H1 (cell line): ENCODE data around the gene PIGZ. TPM values are rescaled to one million over a fixed set of nuclear protein-coding genes. Genes with fewer than 3 reads are reported as not detected.

Experiments
- CTCF ChIA-PET: fragments of 300-600 bp; sonication (Branson Sonifier 250); formaldehyde crosslinking; loops from one replicate; lab custom pipeline; 2021; ENCODE audit not compliant: partially characterized antibody; lab: Charles Lee
- POLR2A ChIA-PET: fragments of 300-600 bp; sonication (Branson Sonifier 250); formaldehyde crosslinking; loops from one replicate; lab custom pipeline; 2021; ENCODE audit warnings: inconsistent platforms; ENCODE audit not compliant: partially characterized antibody; lab: Charles Lee
- DNase-seq, 2 experiments: peaks; one replicate each; pipeline versions ENCODE4 v3.0.0 to v3.0.0-alpha.2; 2010 to 2022; ENCODE audit warnings: low spot score in 2 of 2, low read depth in 1 of 2, mixed read lengths in 1 of 2
- FAIRE-seq: peaks from 2 replicates; lab custom pipeline; 2011; peaks lifted over from hg19 to GRCh38; lab: Jason Lieb, UNC
- H2AFZ ChIP-seq: 2 replicates; pipeline ENCODE4 v1.8.1; 2012; ENCODE audit warnings: low read length, inconsistent platforms
- H2AK5ac ChIP-seq: 2 replicates; pipeline ENCODE4 v1.6.1; 2013; ENCODE audit warnings: low read depth, low read length
- H2BK120ac ChIP-seq: replicated peaks from 2 replicates; pipeline ENCODE3; 2013; ENCODE audit warnings: low read depth, low read length, inconsistent platforms
- H2BK12ac ChIP-seq: 2 replicates; pipeline ENCODE4 v1.6.1; 2013; ENCODE audit warnings: low read depth, low read length
- H2BK15ac ChIP-seq: 2 replicates; pipeline ENCODE4 v1.6.1; 2013; ENCODE audit warnings: low read length
- H2BK20ac ChIP-seq: 2 replicates; pipeline ENCODE4 v1.6.1; 2013; ENCODE audit warnings: low read length
- H2BK5ac ChIP-seq: 2 replicates; pipeline ENCODE4 v1.6.1; 2013; ENCODE audit warnings: low read depth, low read length
- H3K14ac ChIP-seq: 2 replicates; pipeline ENCODE4 v1.6.1; 2013; ENCODE audit warnings: inconsistent platforms; ENCODE audit not compliant: insufficient read length
- H3K18ac ChIP-seq: 2 replicates; pipeline ENCODE4 v1.6.1; 2013; ENCODE audit warnings: low read length; ENCODE audit errors: extremely low read depth
- H3K23ac ChIP-seq: 2 replicates; pipeline ENCODE4 v1.6.1; 2013; ENCODE audit warnings: inconsistent platforms; ENCODE audit not compliant: insufficient read length
- H3K23me2 ChIP-seq: 2 replicates; pipeline ENCODE4 v1.6.1; 2013; ENCODE audit warnings: low read depth, low read length
- H3K27ac ChIP-seq: 2 replicates; pipeline ENCODE4 v1.6.1; 2011; ENCODE audit warnings: low read depth, low read length, inconsistent platforms
- H3K27me3 ChIP-seq, 4 experiments: replicated peaks in 1 of 4; 1 replicate in 1 of 4; 2 replicates in 3 of 4; pipeline versions ENCODE4 v1.6.1 to v1.8.1; 2011 to 2013; ENCODE audit warnings: low read length in 3 of 4, mild to moderate bottlenecking in 3 of 4, inconsistent platforms in 2 of 4, mixed read lengths in 2 of 4, moderate library complexity in 1 of 4; ENCODE audit not compliant: control insufficient read depth in 3 of 4, insufficient read depth in 3 of 4; ENCODE audit errors: extremely low read depth in 1 of 4
- H3K36me3 ChIP-seq, 4 experiments: 2 replicates each; pipeline versions ENCODE4 v1.6.1 to v1.8.1; 2011 to 2013; ENCODE audit warnings: mild to moderate bottlenecking in 4 of 4, low read length in 3 of 4, moderate library complexity in 2 of 4, control low read depth in 1 of 4, inconsistent platforms in 1 of 4; ENCODE audit not compliant: insufficient read depth in 4 of 4, control insufficient read depth in 2 of 4
- H3K4ac ChIP-seq: replicated peaks from 2 replicates; pipeline ENCODE3; 2013; ENCODE audit warnings: low read length, low read depth, mixed read lengths, inconsistent platforms; ENCODE audit not compliant: insufficient read length
- H3K4me1 ChIP-seq, 4 experiments: replicated peaks in 1 of 4; 1 replicate in 1 of 4; 2 replicates in 3 of 4; pipeline versions ENCODE4 v1.6.1 to v1.8.1; 2011 to 2013; ENCODE audit warnings: low read length in 3 of 4, inconsistent platforms in 2 of 4, mixed read lengths in 1 of 4; ENCODE audit not compliant: insufficient read depth in 4 of 4, control insufficient read depth in 3 of 4
- H3K4me2 ChIP-seq, 2 experiments: 2 replicates each; pipeline versions ENCODE4 v1.6.1 to v1.8.1; 2011 to 2013; ENCODE audit warnings: low read depth in 2 of 2, low read length in 2 of 2, control low read depth in 1 of 2, inconsistent platforms in 1 of 2, mild to moderate bottlenecking in 1 of 2; ENCODE audit not compliant: insufficient read depth in 1 of 2
- H3K4me3 ChIP-seq, 4 experiments: fragments of 200-600, 300-600 bp in 1 of 4; sonication (generic), shearing (Covaris generic), sonication (Bioruptor Twin) in 1 of 4; 2 replicates each; pipeline versions ENCODE4 v1.5.1 to v1.8.1; 2011 to 2016; ENCODE audit warnings: low read length in 4 of 4, low read depth in 3 of 4, control low read depth in 2 of 4, inconsistent platforms in 2 of 4, mild to moderate bottlenecking in 2 of 4, mixed read lengths in 1 of 4, moderate library complexity in 1 of 4; ENCODE audit not compliant: insufficient read depth in 2 of 4; ENCODE audit errors: extremely low read depth in 1 of 4
- H3K56ac ChIP-seq: replicated peaks from 2 replicates; pipeline ENCODE3; 2013; ENCODE audit warnings: low read depth, mild to moderate bottlenecking, mixed read lengths, low read length, inconsistent platforms; ENCODE audit not compliant: insufficient read length
- H3K79me1 ChIP-seq: 2 replicates; pipeline ENCODE4 v1.6.1; 2013; ENCODE audit warnings: low read depth, low read length, control low read depth
- H3K79me2 ChIP-seq, 2 experiments: 2 replicates each; pipeline versions ENCODE4 v1.6.1 to v1.8.1; 2012 to 2013; ENCODE audit warnings: low read length in 2 of 2, mild to moderate bottlenecking in 2 of 2, inconsistent platforms in 1 of 2; ENCODE audit not compliant: insufficient read depth in 2 of 2, control insufficient read depth in 1 of 2
- H3K9ac ChIP-seq, 4 experiments: replicated peaks in 1 of 4; 1 replicate in 1 of 4; 2 replicates in 3 of 4; pipeline versions ENCODE4 v1.6.1 to v1.8.1; 2011 to 2013; ENCODE audit warnings: low read depth in 3 of 4, low read length in 3 of 4, control low read depth in 2 of 4, mild to moderate bottlenecking in 2 of 4, moderate library complexity in 2 of 4, inconsistent platforms in 1 of 4; ENCODE audit errors: extremely low read depth in 1 of 4
- H3K9me3 ChIP-seq, 2 experiments: 2 replicates each; pipeline versions ENCODE4 v1.6.1 to v1.8.1; 2012 to 2013; ENCODE audit warnings: mild to moderate bottlenecking in 2 of 2, moderate library complexity in 2 of 2, control low read depth in 1 of 2, inconsistent platforms in 1 of 2, low read depth in 1 of 2, low read length in 1 of 2, mixed read lengths in 1 of 2; ENCODE audit not compliant: insufficient read depth in 2 of 2
- H4K20me1 ChIP-seq, 2 experiments: replicated peaks in 1 of 2; 2 replicates each; pipeline versions ENCODE3 to v1.8.1; 2011 to 2013; ENCODE audit warnings: inconsistent platforms in 2 of 2, low read length in 2 of 2, mild to moderate bottlenecking in 1 of 2; ENCODE audit not compliant: insufficient read depth in 2 of 2, control insufficient read depth in 1 of 2
- H4K5ac ChIP-seq: 2 replicates; pipeline ENCODE4 v1.6.1; 2013; ENCODE audit warnings: low read length, low read depth, mixed read lengths, inconsistent platforms; ENCODE audit not compliant: insufficient read length
- H4K8ac ChIP-seq: 2 replicates; pipeline ENCODE4 v1.8.0; 2013; ENCODE audit warnings: mild to moderate bottlenecking, moderate library complexity, low read length, inconsistent platforms; ENCODE audit not compliant: insufficient read depth; ENCODE audit errors: extremely low read depth
- H4K91ac ChIP-seq: replicated peaks from 2 replicates; pipeline ENCODE3; 2013; ENCODE audit warnings: low read length, mixed read lengths, inconsistent platforms; ENCODE audit not compliant: insufficient read length
- ATF2 ChIP-seq: IDR thresholded peaks from 2 replicates; pipeline ENCODE4 v1.6.1; 2012; ENCODE audit warnings: low read length, inconsistent platforms
- ATF3 ChIP-seq: IDR thresholded peaks from 2 replicates; pipeline ENCODE4 v1.6.1; 2011; ENCODE audit warnings: low read depth, mild to moderate bottlenecking, low read length; ENCODE audit not compliant: insufficient read depth
- BACH1 ChIP-seq: IDR thresholded peaks from 2 replicates; pipeline ENCODE4 v1.6.1; 2012; ENCODE audit warnings: low read length, improper control_type of control experiment
- CHD2 ChIP-seq: IDR thresholded peaks from 2 replicates; pipeline ENCODE4 v1.6.1; 2012; ENCODE audit warnings: low read length, improper control_type of control experiment
- EZH2 ChIP-seq: fragments of 200-600 bp; sonication (generic); IDR thresholded peaks from 2 replicates; pipeline ENCODE4 v1.7.1; 2012; ENCODE audit warnings: low read depth, mild to moderate bottlenecking, moderate library complexity, low read length, inconsistent platforms; ENCODE audit not compliant: severe bottlenecking
- HDAC2 ChIP-seq, 2 experiments: fragments of 300-600 bp in 1 of 2; sonication (generic) in 1 of 2; IDR thresholded peaks; 2 replicates each; pipeline ENCODE4 v1.6.1; 2011 to 2012; ENCODE audit warnings: low read depth in 2 of 2, low read length in 2 of 2, mild to moderate bottlenecking in 2 of 2, moderate library complexity in 2 of 2, borderline replicate concordance in 1 of 2, inconsistent platforms in 1 of 2
- JUND ChIP-seq: IDR thresholded peaks from 2 replicates; pipeline ENCODE4 v1.6.1; 2011; ENCODE audit warnings: mild to moderate bottlenecking, improper control_type of control experiment, low read length
- POU5F1 ChIP-seq: IDR thresholded peaks from 2 replicates; pipeline ENCODE4 v1.6.1; 2011; ENCODE audit warnings: low read depth, mild to moderate bottlenecking, low read length, moderate library complexity
- SAP30 ChIP-seq: fragments of 300-600 bp; sonication (generic); IDR thresholded peaks from 2 replicates; pipeline ENCODE4 v1.7.1; 2012; ENCODE audit warnings: low read length, moderate library complexity, mild to moderate bottlenecking, inconsistent platforms; ENCODE audit not compliant: insufficient read depth, insufficient replicate concordance
- SP2 ChIP-seq: IDR thresholded peaks from 2 replicates; pipeline ENCODE4 v1.6.1; 2012; ENCODE audit warnings: mild to moderate bottlenecking, low read length, inconsistent platforms
- SRF ChIP-seq: IDR thresholded peaks from 2 replicates; pipeline ENCODE4 v1.6.1; 2011; ENCODE audit warnings: mild to moderate bottlenecking, low read depth, low read length, moderate library complexity
- WGBS, 2 experiments: shearing (Covaris generic) in 1 of 2; methylation state at CpG; one replicate each; pipeline versions ENCODE4 v1.1.6 to v1.1.7; 2013 to 2015; ENCODE audit warnings: low lambda C conversion rate in 2 of 2, mixed read lengths in 2 of 2, inconsistent platforms in 1 of 2, low coverage in 1 of 2, missing lambda C conversion rate in 1 of 2; ENCODE audit not compliant: insufficient replicate concordance in 2 of 2, insufficient coverage in 1 of 2, insufficient read length in 1 of 2; ENCODE audit errors: extremely low coverage in 1 of 2, missing lambda C conversion rate in 1 of 2; 5-methylcytosine and 5-hydroxymethylcytosine counted together
- polyA plus RNA-seq, 7 experiments: library from polyadenylated mRNA; depleted of rRNA in 3 of 7; stranded (reverse) in 5 of 7; unstranded in 2 of 7; fragments of >200 nt in 5 of 7; fragments of 200-250 nt in 2 of 7; gene quantifications; 1 replicate in 5 of 7; 2 replicates in 1 of 7; 4 replicates in 1 of 7; pipeline versions ENCODE4 v1.2.1 to v1.2.3, GENCODE V29; 2011 to 2013; ENCODE audit warnings: missing spikeins in 2 of 7, mixed read lengths in 2 of 7
- total RNA-seq: library from RNA; stranded (reverse); fragmentation: NEBNext Ultra II Directional; extraction: Animal tissue kit (Norgen Biotek cat#: 25700); gene quantifications from 2 replicates; pipeline ENCODE4 v1.2.1, GENCODE V29; 2021

Gene PIGZ
- total and polyA plus RNA-seq, 2 of the 8 experiments (the other 6 are each of a cell fraction or from before 2014, with no cell fraction given), result 0.32 TPM; not detected in 1

GRCh38 chr3:196936288-196936687, 32.3 kb downstream of the PIGZ start:
- Histone ChIP-seq H3K4me2 (no peak overlapping the region), H2AFZ (no peak overlapping the region), H2AK5ac (no peak overlapping the region), H3K79me2 (peaks cover 6 to 28% of the 10 kb centered on the region in 2 experiments), H3K9ac (no peak overlapping the region), H3K36me3 (peaks cover 30 to 72% (median 62%) of the 10 kb centered on the region in 4 experiments), H3K9me3 (no peaks in the 10 kb centered on the region), H3K27me3 (no peaks in the 10 kb centered on the region), H2BK15ac (no peak overlapping the region), H3K27ac (no peak overlapping the region), H3K23me2 (0 out of 2 replicates have a peak, but pooled peaks cover 1% of the 10 kb centered on the region), H2BK5ac (no peak overlapping the region), H3K4me3 (no peak overlapping the region), H4K5ac (no peak overlapping the region), H4K91ac (no peak overlapping the region), H4K20me1 (peaks cover 0 to 3% of the 10 kb centered on the region in 2 experiments), H4K8ac (no peak overlapping the region), H3K23ac (no peak overlapping the region), H3K79me1 (peaks cover 3% of the 10 kb centered on the region; the same call in 1 of the 2 replicates), H3K4ac (no peak overlapping the region), H2BK12ac (no peak overlapping the region), H2BK20ac (no peak overlapping the region), H2BK120ac (no peak overlapping the region), H3K14ac (no peak overlapping the region), H3K18ac (no peak overlapping the region), H3K4me1 (peaks cover 0 to 4% (median 0%) of the 10 kb centered on the region in 4 experiments; a peak in 2 of 7 replicates), H3K56ac (no peak overlapping the region)
- CTCF ChIA-PET, result no interaction called here
- no peak for DNase-seq
- FAIRE-seq, result no peak
- POLR2A ChIA-PET, result interaction anchor here (1.7 to 2.0 kb wide), 2 partner anchors 11 to 12 kb away, joined by 3 to 6 read pairs; no protein-coding TSS in a partner anchor
- WGBS, 2 experiments, result 89% methylated on average over 3 of the region's 3 CpGs; no CpG with 5 or more reads in 1 of the 2 experiments
- no peak for TF ChIP-seq JUND
- TF ChIP-seq BACH1, result no peak
- no peak for TF ChIP-seq EZH2
- TF ChIP-seq HDAC2 (IDR thresholded peaks at IDR 0.05; ENCODE audit: borderline replicate concordance in 1 of 2, low read depth in 2 of 2, low read length in 2 of 2), result no peak
- no peak for TF ChIP-seq POU5F1
- no peak for TF ChIP-seq SRF
- no peak for TF ChIP-seq CHD2
- no peak for TF ChIP-seq ATF3
- no peak for TF ChIP-seq ATF2
- no peak for TF ChIP-seq SP2
- no peak for TF ChIP-seq SAP30
